GM18907 (cell line): ENCODE data around the gene MTG2.

ENCODE experiments used
- ATAC-seq: cut with Tn5 transposase; IDR thresholded peaks from one replicate; pipeline ENCODE4 v1.9.1; 2021; ENCODE audit warnings: mild to moderate bottlenecking, moderate library complexity; ENCODE audit not compliant: unreplicated experiment

MTG2 gene

DNA sequence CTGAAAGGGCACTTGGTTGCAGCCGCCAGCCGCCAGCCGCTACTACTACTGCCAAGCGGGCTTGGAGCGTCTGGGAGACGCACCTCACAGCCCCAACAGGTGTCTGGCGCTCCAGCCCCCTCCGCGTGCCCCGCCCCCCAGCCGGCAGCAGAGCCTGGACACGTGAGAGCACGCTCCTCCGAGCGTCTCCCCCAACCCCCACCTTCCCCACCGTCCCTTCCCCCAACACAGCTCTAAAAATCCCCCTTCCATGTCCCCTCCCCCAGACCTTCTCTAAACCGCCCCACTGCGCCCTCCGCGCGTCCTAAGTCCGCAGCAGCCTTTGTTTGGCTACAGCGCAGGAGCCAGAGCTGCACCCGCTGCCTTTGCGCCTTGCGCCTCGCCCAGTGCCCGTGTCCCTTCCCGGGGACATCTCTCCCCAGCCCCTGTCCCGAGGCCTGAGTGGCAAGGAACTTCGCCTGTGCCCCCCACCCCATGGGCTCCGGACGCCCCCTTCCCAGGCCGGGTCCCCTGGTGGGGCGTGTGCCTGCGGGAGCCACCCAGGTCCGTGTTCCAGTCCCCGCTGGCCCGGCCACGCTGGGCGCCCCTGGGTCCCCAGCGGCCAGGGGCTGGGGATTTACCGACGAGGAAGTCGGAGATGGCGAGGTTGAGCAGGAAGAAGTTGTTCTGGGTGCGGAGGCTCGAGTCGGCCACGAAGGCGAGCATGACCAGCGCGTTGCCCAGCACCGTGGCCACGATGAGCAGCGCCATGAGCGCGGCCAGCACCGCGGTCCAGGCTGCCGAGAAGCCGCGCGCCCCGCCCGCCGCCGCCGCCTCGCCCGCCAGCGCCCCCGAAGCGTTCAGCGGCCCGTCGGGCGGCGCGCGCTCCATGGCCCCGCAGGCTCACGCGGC lies 36.5 kb downstream of the MTG2 start:
- no peak for ATAC-seq

DNA sequence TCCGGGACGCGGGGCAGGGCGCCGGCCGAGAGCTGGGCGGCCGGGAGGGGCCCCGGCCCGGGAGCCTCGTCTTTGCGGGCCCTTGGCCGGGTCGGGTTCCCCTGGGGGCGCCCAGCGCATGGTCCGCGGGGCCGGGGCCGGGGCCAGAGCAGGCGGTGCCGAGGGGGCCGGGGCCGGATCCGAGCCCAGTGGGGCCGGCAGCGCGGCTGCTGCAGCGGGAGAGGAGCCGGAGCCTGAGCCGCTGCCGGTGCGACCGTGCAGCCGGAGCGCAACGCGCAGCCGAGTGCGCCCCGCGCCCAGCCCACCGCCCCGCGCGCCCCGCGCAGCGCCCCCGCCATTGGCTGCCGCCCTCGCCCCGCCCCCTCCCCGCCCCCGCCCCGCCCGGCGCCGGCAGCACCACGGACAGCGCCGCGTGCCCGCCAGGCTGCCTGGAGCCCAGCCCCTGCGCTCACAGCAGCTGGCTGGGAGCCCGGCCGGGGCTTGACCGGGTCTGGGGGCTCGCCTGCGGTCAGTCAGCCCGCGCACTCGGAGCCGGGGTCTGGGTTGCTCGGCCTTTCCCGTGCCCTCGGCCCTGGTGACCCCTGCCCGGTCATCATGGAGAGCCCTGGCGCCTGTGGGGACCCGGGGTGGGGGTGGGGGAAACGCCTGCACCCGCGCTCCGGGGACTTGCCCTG lies 37.3 kb downstream of the MTG2 start, which contains the start of gene HRH3:
HRH3 (minus strand) TSS at position 287 of the 674 bp plus-strand sequence. CDS start 308 bp downstream, outside the sequence.
- ATAC-seq: no peak

DNA sequence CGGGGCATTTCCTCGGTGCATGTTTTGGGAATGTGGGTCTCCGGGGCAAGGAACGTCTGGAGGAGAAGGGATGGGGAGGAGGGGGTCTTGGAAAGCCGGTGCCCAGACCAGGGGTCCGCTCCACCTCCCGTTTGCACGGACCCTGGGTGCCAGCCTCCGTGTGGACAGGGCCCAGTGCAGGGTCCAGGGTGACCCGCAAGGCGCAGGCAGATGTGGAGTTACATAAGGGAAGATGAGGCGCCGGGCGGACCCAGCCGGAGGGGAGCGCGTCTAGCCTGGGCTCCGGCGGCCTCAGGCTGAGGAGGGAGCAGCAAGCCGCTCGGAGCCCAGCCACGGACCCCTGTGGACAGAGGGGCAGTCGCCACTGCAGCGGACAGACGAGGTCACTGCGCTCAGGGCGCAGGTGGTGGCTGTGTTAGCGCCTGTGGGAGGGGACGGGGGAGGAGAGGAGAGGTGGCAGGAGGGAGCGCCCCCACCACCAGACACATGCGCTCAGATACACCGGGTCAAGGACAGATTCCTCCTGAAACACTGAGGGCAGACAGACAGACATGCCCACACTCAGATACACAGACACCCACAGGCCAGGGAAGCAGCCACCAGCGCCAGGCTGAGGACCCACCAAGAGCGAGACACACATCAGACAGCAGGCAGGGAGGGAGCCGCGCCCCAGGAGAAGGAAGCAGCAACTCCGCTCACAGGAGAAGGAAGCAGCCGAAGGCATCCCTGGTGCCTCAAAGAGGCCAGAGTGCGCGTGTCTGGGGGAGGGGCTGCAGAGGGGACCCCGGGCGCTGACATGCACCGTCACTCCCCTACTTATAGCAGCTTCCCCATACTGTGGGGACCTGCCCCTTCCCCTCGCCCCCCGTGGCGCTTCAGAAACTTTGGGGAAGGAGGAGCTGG lies 38.1 kb downstream of the MTG2 start:
- no peak for ATAC-seq

DNA sequence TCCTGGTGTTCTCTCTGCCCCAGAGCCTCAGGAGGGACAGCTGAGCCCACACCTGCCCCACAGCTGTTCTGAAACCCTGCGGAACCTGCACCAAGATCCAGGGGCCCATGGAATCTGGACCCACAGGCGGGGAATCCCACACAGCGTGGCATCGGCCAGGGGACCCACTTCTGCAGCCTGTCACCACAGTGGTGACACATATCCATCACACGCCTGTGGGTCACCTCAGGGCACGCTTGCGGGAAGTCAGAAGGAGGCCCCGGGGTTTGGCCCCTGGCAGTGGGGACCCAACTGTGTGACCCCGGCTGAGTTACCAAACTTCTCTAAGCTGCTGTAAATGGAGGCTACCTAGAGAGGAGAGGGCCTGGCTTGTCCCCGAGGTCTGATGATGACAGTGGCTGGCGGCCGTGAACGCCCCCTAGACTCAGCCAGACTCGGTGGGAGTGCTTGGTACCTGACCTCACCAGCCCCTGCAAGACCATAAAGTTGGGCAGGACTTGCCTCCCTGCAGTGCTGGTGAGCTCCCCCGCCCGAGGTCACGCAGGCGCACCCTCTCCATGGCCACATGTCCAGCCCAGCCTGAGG lies 39.5 kb downstream of the MTG2 start:
- no peak for ATAC-seq

DNA sequence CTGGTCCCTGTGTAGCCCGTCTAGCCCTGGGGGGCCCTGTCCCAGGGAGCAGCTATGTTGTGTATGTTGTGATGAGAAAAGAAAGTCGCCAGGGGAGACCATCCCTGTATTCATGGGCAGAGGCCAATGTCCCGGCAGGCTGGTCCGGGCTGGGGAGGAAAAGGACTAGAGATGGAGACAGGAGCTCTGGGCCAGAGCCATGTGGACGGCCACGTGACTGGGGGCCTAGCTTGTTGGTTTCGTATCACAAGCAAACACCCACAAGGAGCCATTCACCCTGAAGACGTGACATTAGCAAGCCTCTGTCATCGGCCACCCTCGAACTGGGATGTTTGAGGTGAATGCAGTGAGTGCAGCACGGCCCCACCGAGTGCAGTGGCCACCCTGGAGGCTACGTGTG lies 40.1 kb downstream of the MTG2 start:
- no peak for ATAC-seq

DNA sequence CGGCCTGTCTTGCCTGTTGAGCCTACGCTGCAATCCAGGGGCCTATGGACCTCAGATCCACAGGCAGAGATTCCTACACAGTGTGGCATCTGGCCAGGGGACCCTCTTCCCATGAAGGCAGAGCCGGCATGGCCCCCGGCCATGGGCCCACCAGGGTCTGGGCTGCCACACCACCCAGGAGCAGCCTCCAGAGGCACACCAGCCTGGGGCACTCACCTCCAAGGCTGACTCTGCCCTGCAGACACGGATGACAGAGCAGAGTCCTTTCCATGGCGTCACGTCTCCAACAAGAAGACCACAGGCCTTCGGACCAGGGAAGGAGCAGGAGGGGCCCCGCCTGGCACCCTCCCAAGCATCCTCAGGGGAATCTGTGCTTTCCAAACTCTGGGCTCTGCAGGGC lies 40.7 kb downstream of the MTG2 start:
- no peak for ATAC-seq

DNA sequence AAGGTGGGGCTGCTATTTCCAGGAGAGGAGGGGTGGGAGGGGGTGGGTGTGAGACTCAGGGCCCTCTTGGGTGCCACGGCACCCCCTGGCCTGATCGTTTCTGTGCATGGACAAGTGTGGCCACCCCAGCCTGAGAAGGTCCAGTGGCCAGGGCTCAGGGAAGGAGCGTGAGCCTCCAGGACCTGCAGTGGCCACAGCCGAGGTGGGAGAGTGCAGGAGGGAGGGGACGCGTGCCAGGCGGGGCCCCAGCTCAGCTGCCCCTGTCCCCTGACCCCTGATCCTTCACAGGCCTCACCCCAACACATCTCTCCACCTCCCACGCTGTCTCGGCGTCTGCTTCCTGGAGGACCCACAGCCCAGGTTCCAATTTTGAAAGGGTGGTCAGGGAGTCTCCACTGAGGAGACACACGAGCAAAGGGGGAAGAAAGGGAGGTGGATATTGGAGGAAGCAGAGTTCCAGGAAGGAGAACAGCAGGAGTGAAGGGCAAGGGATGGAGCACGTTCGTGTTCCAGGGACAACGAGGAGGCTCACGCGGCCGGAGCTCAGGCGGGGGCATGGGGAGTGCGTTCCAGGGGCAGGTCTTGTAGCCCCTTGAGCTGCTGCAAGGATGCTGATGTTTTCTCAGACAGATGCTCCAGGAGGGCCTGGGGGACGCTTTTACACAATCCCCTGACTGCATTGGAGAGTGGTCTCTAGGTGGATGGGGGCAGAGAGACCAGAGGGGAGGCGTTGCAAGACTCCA lies 41.5 kb downstream of the MTG2 start:
- no peak for ATAC-seq

DNA sequence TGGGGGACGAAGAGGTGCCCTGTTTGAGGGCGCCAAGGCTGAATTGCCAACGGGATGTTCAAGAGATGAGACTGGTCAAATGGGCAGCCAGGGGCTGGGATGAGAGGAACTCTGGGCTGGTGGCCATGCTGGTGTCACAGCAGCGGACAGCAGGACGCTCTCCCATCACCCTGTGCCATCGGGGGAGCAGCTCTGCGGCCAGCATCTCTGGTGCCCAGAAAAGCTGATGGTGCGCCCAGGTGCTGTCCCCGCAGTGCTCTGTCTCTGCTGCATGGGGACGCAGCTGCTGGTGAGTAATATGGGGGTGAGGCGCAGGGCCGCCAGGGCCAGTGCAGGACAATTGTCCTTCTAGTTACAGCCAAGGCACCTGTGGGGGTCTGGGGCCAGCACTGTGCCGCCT lies 42.2 kb downstream of the MTG2 start:
- no peak for ATAC-seq

DNA sequence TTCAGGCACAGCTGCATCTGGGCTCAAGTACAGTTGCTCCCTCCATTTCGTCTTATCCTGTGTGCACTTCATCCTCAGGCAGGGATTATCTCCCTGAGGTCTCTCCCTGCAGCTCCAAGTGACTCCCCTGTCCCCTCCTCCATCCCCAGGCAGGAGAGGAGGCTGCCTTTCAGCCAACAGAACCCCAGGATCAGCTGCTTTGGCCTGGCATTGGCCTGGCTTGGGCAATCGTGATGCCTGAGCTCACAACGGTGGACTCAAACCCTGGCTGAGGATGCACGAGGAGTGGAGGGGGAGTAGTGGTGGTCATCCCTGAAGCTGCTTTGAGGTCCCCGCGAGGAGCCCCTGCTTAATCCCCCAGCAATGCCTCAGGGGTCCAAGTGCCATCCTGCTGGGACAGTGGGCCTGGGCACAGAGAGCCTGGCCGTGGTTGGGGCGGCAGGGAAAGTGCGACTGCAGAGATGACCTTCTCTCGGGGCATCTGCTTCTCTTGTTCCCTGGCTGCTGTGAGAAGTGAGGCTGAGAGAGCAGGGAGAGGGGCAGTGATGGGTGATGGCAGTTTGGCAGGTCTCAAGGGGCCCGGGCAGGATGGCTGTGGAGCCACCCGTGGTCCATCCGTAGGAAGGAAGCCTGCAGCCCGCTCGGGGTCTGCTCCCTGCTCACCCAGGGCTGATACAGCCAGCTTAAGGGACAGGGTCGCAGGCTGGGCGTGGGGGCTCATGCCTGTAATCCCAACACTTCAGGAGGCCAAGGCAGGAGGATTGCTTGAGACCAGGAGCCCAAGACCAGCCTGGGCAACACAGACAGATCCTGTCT lies 43.2 kb downstream of the MTG2 start:
- no peak for ATAC-seq

DNA sequence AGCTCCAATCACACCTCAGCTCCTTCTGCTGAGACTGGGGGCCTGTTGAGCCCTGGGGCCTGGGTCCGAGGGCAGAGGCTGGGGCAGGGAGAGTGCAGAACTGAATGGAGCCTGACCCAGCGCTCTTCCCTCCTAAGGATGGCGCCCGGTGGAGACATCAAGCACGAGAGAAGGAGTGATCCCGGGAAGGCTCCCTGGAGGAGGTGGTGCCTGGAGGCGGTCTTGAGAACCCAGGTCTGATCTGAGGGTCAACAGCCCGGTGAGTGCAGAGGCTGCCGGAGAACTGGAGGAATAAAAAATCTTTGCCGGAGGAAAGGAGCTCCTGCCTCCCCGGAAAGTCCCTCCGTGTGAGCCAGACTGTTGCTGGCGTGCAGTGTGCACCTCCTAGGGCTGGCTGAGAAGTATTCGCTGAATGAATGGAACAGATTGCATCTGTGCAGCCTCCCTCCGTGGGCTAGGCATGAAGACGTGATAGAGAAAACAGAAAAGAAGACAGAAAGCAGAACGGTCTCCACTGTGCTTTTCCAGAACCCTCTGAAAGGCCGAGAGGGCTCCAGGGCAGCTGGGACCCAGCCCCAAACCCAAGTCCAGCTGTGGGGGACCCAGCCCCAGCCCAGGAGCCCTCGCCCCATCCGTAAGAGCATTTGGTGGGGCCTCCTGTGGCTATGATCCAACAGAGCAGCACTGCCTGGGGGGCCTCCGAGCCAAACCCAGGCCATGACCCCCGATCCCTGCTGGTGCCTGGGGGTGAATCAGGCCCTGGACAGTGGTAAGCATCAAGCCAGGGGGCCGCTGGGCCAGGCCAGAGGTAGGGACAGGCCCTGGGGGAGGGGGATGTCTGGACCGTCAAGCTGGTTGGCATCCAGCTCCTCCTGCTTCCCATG lies 44.1 kb downstream of the MTG2 start:
- no peak for ATAC-seq

DNA sequence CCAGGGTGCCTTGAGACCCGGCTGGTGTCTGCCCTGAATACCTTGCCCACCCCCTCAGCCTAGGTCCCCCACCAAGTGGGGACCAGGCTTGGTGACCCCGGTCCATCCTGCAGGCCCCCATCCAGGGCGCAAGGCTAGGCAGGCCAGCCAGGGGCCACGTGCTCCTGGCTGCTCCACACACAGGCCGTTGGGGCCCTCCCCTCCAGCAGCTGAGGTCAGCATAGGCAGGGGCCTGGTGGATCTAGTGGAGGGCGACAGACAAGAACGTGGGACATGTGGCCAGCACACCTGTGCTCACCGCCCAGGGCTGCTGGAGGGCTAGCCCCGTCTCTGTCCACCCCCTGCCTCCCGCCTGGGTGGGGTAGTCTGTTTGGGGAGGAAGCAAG lies 44.8 kb downstream of the MTG2 start:
- no peak for ATAC-seq

DNA sequence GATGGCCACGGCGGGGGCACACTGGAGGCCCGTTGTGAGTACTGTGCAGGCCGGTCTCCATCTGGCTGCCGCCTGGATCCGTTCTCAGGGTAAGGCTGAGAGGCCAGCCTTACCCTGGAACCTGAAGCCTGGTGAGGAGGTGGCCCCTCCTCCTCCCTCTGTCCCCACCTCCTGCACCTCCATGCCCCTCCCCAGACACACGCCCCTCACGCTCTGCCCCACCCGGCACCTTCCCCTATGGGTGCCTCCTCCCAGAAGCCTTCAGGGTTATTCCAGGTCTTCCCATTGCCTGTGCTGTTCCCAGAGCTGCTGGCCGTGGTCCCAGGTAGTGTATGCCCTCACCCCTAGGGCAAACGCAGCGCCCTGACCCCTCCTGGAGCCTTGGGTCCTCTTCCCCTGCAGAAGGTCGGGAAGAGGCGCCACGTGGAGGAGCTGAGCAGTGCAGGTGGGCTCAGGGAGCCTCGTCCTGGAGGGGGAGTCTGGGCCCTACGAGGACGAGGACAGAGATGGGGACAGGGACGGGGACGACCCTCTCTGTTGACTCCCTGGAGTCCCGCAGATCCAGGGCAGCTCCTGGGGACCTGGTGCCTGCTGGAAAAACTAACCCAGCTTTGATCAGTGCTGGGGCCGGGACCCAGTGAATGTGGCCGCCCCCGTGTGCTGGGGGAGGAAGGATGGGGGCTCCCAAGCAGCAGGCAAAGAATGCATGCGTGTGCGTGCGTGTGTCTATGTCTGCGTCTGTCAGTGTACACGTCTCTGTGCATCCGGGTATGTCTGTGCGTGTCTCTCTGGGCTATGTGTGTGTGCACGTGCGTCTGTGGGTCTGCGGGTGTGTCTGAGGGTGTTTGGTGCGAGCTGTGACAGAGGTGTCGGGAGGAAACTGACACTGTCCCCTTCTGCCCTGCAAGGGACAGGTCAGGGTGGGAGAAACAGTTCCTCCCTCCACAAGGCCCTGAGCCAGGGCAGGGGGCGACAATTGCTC lies 45.4 kb downstream of the MTG2 start:
- ATAC-seq: no peak

DNA sequence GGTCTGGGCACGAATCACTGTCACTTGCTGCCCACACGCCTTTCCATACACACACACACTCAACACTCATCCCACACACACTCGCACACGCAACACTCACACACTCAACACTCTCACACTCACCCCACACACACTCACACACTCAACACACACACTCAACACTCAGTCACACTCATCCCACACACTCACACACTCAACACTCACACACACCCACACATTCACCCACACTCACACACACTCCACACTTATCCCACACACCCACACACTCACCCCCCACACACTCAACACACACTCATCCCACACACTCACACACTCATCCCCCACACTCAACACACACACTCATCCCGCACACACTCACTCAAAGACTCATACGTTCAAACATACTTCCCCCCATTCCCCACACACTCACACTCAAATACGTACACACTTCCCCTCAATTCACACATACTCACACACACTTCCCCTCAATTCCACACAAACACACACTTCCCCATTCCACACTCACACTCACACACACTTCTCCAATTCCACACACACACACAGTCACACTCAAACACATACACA lies 46.2 kb downstream of the MTG2 start:
- no peak for ATAC-seq

DNA sequence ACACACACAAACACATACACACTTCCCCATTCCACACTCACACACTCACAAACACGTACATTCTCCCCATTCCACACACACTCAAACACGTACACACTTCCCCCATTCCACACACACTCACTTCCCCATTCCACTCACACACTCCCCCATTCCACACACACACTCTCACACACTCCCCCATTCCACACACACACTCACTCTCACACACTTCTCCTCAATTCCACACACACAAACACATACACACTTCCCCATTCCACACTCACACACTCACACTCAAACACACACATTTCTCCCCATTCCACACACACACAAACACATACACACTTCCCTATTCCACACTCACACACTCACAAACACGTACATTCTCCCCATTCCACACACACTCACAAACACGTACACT lies 46.8 kb downstream of the MTG2 start:
- no peak for ATAC-seq

DNA sequence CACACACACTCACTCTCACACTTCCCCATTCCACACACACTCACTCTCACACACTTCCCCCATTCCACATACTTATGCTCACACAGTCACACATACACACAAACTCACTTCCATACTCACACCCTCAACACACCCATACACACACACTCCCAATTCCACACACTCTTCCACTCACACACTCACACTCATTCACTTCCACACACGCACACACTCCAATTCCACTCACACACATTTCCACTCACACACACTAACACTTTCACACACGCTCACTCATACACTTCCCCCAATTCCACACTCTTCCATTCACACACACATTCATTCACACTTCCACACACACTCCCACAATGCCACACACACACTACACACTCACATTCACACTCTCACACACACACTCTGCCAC lies 47.4 kb downstream of the MTG2 start:
- ATAC-seq: no peak

DNA sequence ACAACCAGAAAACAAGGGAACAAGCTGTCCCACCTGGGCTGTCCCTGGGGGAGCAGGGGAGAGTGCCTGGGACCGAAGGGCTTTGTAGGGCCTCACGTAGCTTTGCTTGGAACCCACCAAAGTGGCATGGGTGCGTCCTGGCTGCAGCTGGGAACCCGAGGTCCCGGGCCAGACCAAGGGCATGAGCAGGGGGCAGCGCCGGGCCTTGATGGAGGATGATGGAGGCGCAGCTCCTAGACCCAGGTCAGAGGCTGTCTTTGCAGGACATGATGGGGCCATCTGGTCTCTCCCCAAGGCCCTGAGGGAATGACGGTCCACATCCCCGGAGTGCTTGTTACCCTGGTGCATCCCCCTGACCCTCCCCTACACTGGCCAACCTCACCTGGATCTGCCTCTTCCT lies 47.9 kb downstream of the MTG2 start:
- ATAC-seq: no peak

DNA sequence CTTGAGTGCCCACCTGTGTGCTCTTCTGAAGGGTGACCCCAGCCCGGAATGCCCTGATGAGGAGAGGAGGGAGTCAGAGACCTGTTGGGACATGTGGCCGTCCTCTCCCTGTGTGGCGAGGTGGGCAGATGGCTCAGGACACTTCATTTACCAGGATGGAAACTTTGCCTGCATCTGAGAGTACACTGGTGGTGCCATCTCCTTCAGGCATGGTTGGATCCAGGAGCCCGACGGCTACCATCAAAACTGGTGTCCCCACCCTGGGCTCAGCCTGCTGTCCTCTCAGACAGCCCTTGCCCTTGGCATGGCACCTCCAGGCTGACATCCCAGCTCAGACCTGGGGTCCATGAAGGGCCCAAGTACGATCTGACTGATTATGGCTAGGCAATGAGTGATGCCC lies 48.5 kb downstream of the MTG2 start:
- no peak for ATAC-seq
